ENCODE results near the gene ACCS. TPM values are rescaled to one million over a fixed set of nuclear protein-coding genes. Genes with fewer than 3 reads are reported as not detected.

The ACCS gene
- total and polyA plus RNA-seq, 2 of the 4 experiments (the other 2 are of a cell fraction): 1.8 to 7.3 TPM

DNA sequence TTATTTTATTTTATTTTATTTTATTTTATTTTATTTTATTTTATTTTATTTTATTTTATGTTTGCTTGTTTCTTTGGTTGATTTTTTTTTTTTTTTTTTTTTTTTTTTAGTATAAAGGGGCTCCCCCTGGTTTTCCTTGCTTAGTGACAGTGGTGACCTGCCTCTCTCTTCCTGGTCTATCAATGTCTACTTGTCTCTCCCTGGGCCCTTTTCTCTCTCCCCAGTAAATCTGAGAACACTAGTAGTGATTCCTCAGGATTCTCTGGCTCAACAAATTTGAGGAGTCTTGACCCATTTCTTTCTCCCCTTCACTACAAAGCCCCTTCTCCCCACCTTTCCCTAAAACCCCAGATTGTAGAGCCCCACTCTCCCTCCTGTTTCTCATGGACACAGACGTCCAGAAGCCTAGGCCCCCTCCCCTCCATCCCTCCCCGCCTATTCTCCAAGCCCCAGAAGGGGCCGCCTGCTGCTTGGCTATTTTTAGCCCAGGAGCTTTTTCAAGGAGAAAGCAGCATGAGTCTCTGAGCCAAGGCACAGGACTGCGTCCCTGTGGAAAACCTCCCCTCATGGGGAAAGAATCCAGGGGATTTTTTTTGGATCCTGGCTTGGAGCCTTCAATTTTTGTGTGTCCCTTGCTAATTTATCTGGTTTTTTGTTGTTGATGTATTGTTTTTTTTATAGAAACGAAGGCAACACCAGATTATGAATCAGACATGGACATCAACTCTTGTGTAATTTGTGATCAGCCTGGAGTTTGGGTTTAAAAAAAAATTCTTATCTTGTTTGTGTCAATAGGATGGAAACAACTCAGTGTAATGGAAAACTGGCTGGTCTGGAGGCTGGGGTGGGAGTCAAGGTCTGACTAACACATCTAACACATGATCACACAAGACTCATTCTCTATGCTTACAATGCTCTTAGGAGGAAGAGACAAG is 35.8 kb upstream of the ACCS start:
- no peak overlapping the region for H3K56ac ChIP-seq (ENCODE audit: extremely low read depth, insufficient read depth, low read length)
- H3K9me3 ChIP-seq (ENCODE audit: control insufficient read depth, insufficient read depth, low read length): no peaks in the 10 kb centered on the region; the same call in 1 of the 2 replicates
- H3K18ac ChIP-seq (ENCODE audit: low read depth, low read length): no peak overlapping the region
- H4K20me1 ChIP-seq (ENCODE audit: insufficient read depth, low read length): no peaks in the 10 kb centered on the region; the same call in 1 of the 2 replicates
- ChIA-PET POLR2A (ENCODE audit: unreplicated experiment) (no interaction called here), CTCF (no interaction called here)
- H2AK5ac ChIP-seq (ENCODE audit: low read depth, low read length): no peak overlapping the region
- intact Hi-C loops (cut with micrococcal nuclease): no loop called here
- H3K4me2 ChIP-seq (ENCODE audit: low read depth, low read length): no peak overlapping the region; the same call in 1 of the 2 replicates
- no peak overlapping the region for H3K4me3 ChIP-seq (ENCODE audit: insufficient read depth, low read depth, low read length)
- WGBS, 2 experiments (ENCODE audit: extremely low coverage in 2 of 2, insufficient read length in 1 of 2): 0% methylated on average over 2 of the region's 5 CpGs; no CpG with 5 or more reads in 1 of the 2 experiments
- H3K9ac ChIP-seq (ENCODE audit: low read depth, low read length): no peak overlapping the region
- H3K36me3 ChIP-seq (ENCODE audit: control insufficient read depth, insufficient read depth, low read length): no peaks in the 10 kb centered on the region
- H3K27ac ChIP-seq (ENCODE audit: insufficient read depth, low read length): no peak overlapping the region
- no peak overlapping the region for H4K8ac ChIP-seq (ENCODE audit: low read depth in 2 of 2, low read length in 2 of 2)
- peaks cover 5% of the 10 kb centered on the region; the same call in 1 of the 2 replicates for H3K4me1 ChIP-seq (ENCODE audit: control insufficient read depth, insufficient read depth, low read length)
- TF ChIP-seq FOS (IDR thresholded peaks at IDR 0.05; ENCODE audit: low read depth, low read length): 0 out of 2 replicates have a peak, but pooled peaks have one; percentile 3
- TF ChIP-seq CHD1 (IDR thresholded peaks at IDR 0.05; ENCODE audit: low read depth, low read length): no peak
- dilution Hi-C loops (cut with HindIII; ENCODE audit: low sequenced_read_pairs, unreplicated experiment): loop anchor here (25.0 kb wide), 1 partner anchor 118 kb away; no protein-coding TSS in a partner anchor
- no peak overlapping the region for H2BK20ac ChIP-seq (ENCODE audit: low read depth, low read length)
- H3K4ac ChIP-seq (ENCODE audit: low read depth, low read length): no peak overlapping the region
- no peak overlapping the region for H2BK120ac ChIP-seq (ENCODE audit: low read depth, low read length)
- H2AFZ ChIP-seq (replicated peaks; ENCODE audit: low read length, poor library complexity): no peak overlapping the region
- in situ Hi-C loops (cut with MboI; ENCODE audit: low sequenced_read_pairs): no loop called here
- H2BK15ac ChIP-seq (ENCODE audit: low read depth, low read length): no peak overlapping the region
- no peak overlapping the region for H3K23ac ChIP-seq (ENCODE audit: low read depth, low read length)
- H2AK9ac ChIP-seq (replicated peaks; ENCODE audit: low read depth, low read length, poor library complexity): no peak overlapping the region
- H4K5ac ChIP-seq (ENCODE audit: low read depth, low read length): no peak overlapping the region
- H4K91ac ChIP-seq (ENCODE audit: insufficient read depth, low read depth, low read length): no peak overlapping the region
- DNase-seq (peak; percentile 68), ATAC-seq (ENCODE audit: low read depth) (peak; percentile 35; the same call in 1 of the 2 replicates)
- no TSS peak for BruUV-seq (replicated peaks)
- no peak overlapping the region for H3K14ac ChIP-seq (replicated peaks; ENCODE audit: low read depth, low read length)
- no peak overlapping the region for H2BK5ac ChIP-seq (ENCODE audit: low read depth, low read length, poor library complexity, severe bottlenecking)
- no peaks in the 10 kb centered on the region for H3K79me1 ChIP-seq (ENCODE audit: low read depth in 1 of 2, low read length in 2 of 2)
- peaks cover 11% of the 10 kb centered on the region for H3K27me3 ChIP-seq (ENCODE audit: control insufficient read depth, insufficient read depth, low read length)
- peaks cover 2% of the 10 kb centered on the region; the same call in 1 of the 2 replicates for H3K9me1 ChIP-seq (ENCODE audit: insufficient read depth, low read length)

Data from IMR-90 (cell line).